ENCODE measurements around the gene CBFA2T2. TPM values are rescaled to one million over a fixed set of nuclear protein-coding genes. Genes with fewer than 3 reads are reported as not detected.

Gene CBFA2T2
- total RNA-seq, 3 donors from 2014 or later (not counting 1 experiment from before 2014, with no cell fraction given): 16.5 to 27.5 (median 18.5) TPM

DNA sequence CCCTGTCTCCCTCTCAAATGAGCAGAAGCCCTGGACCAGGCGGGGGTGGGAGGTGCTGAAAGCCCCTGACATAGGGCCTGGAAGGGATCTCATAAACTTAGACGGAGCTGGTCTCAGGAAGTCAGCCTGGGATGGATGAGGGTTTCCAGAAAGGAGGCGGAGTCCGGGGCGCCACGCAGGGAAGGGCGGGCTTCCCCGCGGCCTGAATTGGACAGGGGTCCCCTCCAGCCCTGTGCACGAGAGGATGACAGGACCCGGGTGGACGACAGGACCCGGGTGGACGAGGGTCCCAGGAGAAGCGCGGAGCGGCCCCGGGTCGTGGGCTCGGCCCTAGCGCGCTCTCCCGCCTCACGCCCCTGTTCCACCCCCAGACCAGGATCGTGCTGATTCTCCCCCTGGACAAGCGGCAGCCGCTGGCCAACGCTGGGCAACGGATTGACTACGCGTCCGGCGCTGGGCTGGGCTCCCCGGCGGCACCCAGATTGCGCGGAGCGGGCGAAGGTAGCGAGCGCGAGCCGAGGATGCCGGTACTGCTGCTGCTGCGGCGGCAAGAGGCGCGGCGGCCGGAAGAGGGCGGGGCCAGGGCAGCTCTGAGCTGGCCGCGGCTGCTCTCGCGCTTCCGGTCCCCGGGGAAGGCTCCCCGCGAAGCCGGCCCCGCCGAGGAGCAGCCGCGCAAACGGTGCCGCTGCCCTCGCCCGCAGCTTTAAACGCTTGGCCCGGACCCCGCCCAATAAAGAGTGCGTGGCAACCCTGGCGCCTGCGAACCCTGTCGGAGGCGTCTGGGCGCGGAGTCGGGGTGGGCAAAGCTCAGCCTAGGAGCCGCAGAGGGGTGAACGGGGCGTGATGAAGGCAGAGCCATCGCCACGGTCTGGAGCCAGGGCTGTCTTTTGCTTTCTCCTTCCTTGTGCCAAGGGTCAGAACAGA is 173.5 kb downstream of the CBFA2T2 start:
- Mint-ChIP-seq H3K27me3 (ENCODE audit: low read depth in 2 of 2) (no peaks in the 10 kb centered on the region), H3K4me1 (peaks cover 26 to 43% of the 10 kb centered on the region in 2 donors), H3K9me3 (no peaks in the 10 kb centered on the region), H3K4me3 (peak overlapping the region; percentile 86), H3K27ac (peak overlapping the region; percentile 89), H3K36me3 (no peaks in the 10 kb centered on the region)
- WGBS (ENCODE audit: insufficient coverage): under 1% methylated on average over 84 of the region's 84 CpGs
- no peaks in the 10 kb centered on the region for H3K9me3 ChIP-seq (ENCODE audit: control insufficient read depth, insufficient read depth, low read length)
- DNase-seq (peak; percentile 83 to 91), ATAC-seq (peak; percentile 69 to 82 (median 73))
- H3K4me3 ChIP-seq (ENCODE audit: low read length): peak overlapping the region; percentile 81
- no peaks in the 10 kb centered on the region for H3K27me3 ChIP-seq (ENCODE audit: control insufficient read depth, insufficient read depth, low read length)
- TF ChIP-seq, protein P1, sequence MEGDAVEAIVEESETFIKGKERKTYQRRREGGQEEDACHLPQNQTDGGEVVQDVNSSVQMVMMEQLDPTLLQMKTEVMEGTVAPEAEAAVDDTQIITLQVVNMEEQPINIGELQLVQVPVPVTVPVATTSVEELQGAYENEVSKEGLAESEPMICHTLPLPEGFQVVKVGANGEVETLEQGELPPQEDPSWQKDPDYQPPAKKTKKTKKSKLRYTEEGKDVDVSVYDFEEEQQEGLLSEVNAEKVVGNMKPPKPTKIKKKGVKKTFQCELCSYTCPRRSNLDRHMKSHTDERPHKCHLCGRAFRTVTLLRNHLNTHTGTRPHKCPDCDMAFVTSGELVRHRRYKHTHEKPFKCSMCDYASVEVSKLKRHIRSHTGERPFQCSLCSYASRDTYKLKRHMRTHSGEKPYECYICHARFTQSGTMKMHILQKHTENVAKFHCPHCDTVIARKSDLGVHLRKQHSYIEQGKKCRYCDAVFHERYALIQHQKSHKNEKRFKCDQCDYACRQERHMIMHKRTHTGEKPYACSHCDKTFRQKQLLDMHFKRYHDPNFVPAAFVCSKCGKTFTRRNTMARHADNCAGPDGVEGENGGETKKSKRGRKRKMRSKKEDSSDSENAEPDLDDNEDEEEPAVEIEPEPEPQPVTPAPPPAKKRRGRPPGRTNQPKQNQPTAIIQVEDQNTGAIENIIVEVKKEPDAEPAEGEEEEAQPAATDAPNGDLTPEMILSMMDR (IDR thresholded peaks at IDR 0.05): no peak
- intact Hi-C loops (cut with micrococcal nuclease): no loop called here
- H3K27ac ChIP-seq (ENCODE audit: low read length): peak overlapping the region; percentile 93
- no peaks in the 10 kb centered on the region for H3K36me3 ChIP-seq (ENCODE audit: control insufficient read depth, insufficient read depth, low read length)
- peaks cover 48% of the 10 kb centered on the region for H3K4me1 ChIP-seq (ENCODE audit: control insufficient read depth, insufficient read depth, low read length)

DNA sequence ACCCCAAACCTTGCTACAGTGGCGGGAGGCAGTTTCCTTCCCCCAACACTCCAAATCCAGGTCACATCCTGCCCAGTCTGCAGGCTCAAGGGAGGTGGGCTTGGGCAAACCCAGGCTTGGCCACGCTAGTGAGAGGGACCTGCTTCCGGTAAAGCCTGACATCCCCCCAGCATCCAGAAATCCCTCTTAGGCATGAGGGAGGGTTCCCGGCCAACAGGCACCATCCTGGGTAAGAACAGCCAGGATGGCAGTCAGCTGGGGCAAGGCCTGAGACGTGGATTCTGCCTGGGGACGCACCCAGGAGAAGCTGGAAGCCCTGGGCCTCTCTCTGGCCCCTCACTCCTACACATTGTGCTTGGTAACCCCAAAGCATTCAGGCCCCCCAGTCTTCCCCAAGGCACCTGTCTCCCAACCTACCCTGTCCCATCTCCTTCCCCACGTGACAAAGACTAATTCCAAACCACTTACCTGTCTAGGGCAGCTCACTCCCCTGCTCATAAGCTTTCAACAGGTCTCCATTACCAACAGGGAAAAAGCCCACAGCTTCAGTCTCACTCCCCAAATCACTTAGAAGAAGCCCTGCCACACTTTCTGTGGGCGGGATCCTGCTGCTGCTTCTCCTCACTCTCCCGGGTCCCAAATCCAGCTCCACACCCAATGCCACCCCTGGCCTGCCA is 174.3 kb downstream of the CBFA2T2 start:
- Mint-ChIP-seq H3K4me3 (peak overlapping the region; percentile 86), H3K27me3 (ENCODE audit: low read depth in 2 of 2) (no peaks in the 10 kb centered on the region), H3K4me1 (peaks cover 26 to 44% of the 10 kb centered on the region in 2 donors), H3K9me3 (no peaks in the 10 kb centered on the region), H3K36me3 (no peaks in the 10 kb centered on the region), H3K27ac (peak overlapping the region; percentile 89)
- H3K9me3 ChIP-seq (ENCODE audit: control insufficient read depth, insufficient read depth, low read length): no peaks in the 10 kb centered on the region
- intact Hi-C loops (cut with micrococcal nuclease): no loop called here
- 64% methylated on average over 9 of the region's 9 CpGs for WGBS (ENCODE audit: insufficient coverage)
- DNase-seq: no peak
- H3K27ac ChIP-seq (ENCODE audit: low read length): peak overlapping the region; percentile 93
- H3K36me3 ChIP-seq (ENCODE audit: control insufficient read depth, insufficient read depth, low read length): no peaks in the 10 kb centered on the region
- H3K4me1 ChIP-seq (ENCODE audit: control insufficient read depth, insufficient read depth, low read length): peaks cover 51% of the 10 kb centered on the region
- no peaks in the 10 kb centered on the region for H3K27me3 ChIP-seq (ENCODE audit: control insufficient read depth, insufficient read depth, low read length)
- TF ChIP-seq, protein P1 (IDR thresholded peaks at IDR 0.05): no peak
- H3K4me3 ChIP-seq (ENCODE audit: low read length): peak overlapping the region; percentile 62
- no peak for ATAC-seq

DNA sequence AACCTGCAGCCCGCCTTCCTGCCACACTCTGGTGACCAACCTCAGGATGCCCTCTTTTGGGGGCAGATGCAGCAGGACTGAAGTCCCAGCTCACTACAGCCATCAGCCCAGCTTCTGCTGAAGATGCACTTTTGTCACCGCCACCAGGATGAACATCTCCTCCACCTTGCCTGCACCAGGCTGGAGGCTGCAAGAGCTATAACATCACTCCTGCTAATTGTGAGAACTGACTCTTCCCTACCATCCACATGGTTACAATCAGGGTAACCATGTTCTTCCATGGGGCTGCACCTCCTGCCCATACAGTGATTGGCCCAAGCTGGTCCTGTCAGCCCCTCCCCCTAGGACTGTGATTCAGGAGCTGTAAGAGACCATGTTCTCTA is 174.9 kb downstream of the CBFA2T2 start:
- Histone ChIP-seq H3K4me3 (ENCODE audit: low read length) (no peak overlapping the region), H3K27me3 (ENCODE audit: control insufficient read depth, insufficient read depth, low read length) (no peaks in the 10 kb centered on the region), H3K9me3 (ENCODE audit: control insufficient read depth, insufficient read depth, low read length) (no peaks in the 10 kb centered on the region), H3K4me1 (ENCODE audit: control insufficient read depth, insufficient read depth, low read length) (peaks cover 51% of the 10 kb centered on the region), H3K27ac (ENCODE audit: low read length) (no peak overlapping the region), H3K36me3 (ENCODE audit: control insufficient read depth, insufficient read depth, low read length) (no peaks in the 10 kb centered on the region)
- 96% methylated on average over 2 of the region's 2 CpGs for WGBS (ENCODE audit: insufficient coverage)
- intact Hi-C loops (cut with micrococcal nuclease): no loop called here
- Mint-ChIP-seq H3K27me3 (ENCODE audit: low read depth in 2 of 2) (no peaks in the 10 kb centered on the region), H3K27ac (peak overlapping the region; percentile 89), H3K9me3 (no peaks in the 10 kb centered on the region), H3K4me1 (peaks cover 26 to 44% of the 10 kb centered on the region in 2 donors), H3K4me3 (peak overlapping the region; percentile 86), H3K36me3 (no peaks in the 10 kb centered on the region)
- ATAC-seq: no peak
- peak in 1 of 2 donors; percentile 44 for DNase-seq
- TF ChIP-seq, protein P1 (IDR thresholded peaks at IDR 0.05): no peak
